ACHN (cell line): ENCODE data around the gene SPATA45.
"Not testable (repeated sequence)": the region's sequence is repeated elsewhere in the genome, so short reads cannot be mapped to it uniquely, and the experiment has no call there.

Source experiments
- DNase-seq: peaks from one replicate; pipeline ENCODE4 v3.0.0-alpha.2; 2015
- in situ Hi-C: cut with HindIII; loops from 2 replicates; pipeline ENCODE4 v1.10.0; 2017; ENCODE audit warnings: low sequenced_read_pairs, low pct_ligation_motif_present, low pct_unique_long_range_greater_than_20kb

The SPATA45 gene

DNA sequence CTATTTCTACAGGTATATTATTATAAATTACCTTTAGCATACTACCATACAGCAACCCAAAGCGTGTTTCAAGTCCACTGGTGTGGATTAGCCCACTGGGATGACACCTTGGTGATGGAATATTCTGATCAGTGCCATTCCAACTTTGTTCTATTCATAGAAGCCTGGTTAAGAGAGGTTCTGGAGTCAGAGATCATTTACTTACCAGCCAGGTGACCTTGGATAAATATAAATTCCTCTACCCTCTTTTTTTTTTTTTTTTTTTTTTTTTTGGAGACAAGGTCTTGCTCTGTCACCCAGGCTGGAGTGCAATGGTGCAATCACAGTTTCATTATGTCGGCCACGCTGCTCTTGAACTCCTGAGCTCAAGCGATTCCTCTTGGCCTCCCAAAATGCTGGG lies at the start of gene SPATA45:
Gene SPATA45 (minus strand): TSS at position 101 of the 400 bp plus-strand sequence. CDS start 11,500 bp downstream, outside the sequence.
- in situ Hi-C loops = no loop called here
- no peak for DNase-seq

DNA sequence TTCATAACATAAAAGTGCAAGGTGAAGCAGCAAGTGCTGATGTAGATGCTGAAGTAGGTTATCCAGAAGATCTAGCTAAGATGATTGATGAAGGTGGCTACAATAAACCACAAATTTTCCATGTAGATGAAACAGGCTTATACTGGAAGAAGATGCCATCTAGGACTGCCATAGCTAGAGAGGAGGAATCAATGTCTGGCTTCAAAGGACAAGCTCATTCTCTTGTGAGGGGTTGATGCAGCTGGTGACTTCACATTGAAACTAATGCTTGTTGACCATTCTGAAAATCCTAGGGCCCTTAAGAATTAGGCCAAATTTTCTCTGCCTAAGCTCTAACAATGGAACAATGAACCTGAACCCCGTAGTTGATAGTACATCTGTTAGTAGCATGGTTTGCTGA lies 44.7 kb upstream of the SPATA45 start:
- DNase-seq = no peak
- in situ Hi-C loops = no loop called here

DNA sequence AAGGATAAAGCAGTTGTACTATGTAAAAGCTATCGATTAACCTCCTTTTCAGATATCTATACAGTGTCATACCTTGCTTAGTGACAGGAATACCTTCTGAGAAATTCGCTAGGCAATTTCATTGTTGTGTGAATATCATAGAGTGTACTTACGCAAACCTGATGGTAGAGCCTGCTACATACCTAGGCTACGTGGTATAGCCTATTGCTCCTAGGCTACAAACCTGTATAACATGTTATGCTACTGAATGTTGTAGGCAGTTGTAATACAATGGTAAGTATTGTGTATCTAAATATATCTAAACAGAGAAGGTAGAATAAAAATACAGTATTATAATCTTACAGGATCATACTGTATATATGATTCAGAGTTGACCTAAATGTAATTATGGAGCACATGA lies 37.1 kb upstream of the SPATA45 start:
- no peak for DNase-seq
- in situ Hi-C loops = no loop called here

DNA sequence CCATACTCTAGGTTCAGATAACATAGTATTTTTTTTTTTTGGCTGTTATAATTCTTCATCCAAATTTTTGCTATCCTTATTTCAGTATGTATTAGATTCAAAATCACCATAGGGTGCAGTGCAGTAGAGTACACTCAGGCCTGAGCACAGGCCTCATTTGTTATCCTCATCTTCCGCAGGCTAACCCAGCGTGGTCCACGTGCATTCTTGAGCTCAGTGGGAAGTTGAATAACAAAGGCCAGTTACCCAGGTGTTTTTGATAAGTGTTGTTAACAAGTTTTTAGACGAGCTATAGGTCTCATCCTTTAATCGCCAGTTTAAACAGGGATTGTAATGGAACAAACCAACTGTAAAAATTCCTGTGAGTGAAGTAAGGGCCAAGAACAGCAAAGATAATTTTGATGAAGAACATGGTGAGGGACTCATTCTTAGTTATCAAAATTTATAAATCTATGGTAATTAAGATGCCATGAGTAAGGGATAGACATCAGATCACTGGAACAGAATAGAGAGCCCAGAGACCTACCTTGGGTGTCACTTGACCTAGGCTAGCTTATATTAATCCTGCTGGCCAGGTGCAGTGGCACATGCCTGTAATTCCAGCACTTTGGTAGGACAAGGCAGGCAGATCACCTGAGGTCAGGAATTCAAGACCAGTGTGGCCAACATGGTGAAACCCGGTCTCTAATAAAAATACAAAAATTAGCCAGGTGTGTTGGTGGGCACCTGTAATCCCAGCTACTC lies 32.7 kb upstream of the SPATA45 start:
- in situ Hi-C loops = no loop called here
- no peak for DNase-seq

DNA sequence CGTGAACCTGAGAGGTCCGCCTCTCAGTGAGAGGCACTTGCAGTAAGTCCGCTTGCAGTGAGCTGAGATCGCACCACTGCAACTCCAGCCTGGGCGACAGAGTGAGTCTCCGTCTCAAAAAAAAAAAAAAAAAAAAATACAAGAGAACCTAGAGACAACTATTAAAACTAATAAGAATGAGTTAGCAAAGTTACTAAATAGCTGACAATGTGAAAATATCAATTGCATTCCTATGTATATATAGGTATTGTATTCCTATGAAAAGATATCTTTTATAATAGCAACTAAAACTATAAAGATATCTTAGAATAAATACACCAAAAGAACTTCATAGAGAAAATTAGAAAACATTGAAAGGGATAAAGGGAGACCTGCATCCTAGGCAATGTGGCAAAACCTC lies 31.0 kb upstream of the SPATA45 start:
- no peak for DNase-seq
- in situ Hi-C loops = no loop called here

DNA sequence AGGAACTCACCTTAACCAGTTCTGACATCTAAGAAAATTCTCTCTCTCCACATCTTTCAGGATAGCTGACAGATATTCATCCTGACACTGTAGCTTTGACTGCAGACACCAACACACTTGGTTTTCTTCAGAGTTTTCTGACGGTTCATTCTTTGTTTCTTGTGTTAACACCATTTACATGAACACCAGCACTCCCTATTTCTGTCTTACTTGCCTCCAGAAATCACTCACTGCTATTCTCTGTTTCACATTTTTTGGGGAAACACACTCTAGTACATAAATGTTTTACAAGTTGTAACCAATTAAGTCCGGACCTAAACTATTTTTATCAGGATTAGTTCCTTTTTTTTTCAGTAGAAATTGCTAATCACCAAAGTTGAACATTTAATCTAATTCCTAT lies 26.1 kb upstream of the SPATA45 start:
- DNase-seq = no peak
- in situ Hi-C loops = no loop called here

DNA sequence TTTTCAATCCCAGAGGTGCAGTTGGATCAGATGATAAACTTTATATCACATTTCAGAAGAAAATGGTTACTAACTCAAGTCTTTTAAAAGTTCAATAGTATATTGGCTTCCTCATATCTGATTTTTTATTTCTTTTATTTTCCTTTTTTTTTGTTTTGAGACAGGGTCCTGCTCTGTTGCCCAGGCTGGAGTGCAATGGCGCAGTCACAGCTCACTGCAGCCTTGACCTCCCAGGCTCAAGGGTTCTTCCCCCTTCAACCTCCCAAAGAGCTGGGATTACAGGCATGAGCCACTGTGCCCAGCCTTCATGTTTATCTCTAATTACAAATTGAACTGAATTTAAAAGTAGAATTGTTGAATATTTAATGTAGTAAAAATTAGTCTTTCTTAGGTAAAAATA lies 24.5 kb upstream of the SPATA45 start:
- DNase-seq = no peak
- in situ Hi-C loops = no loop called here

DNA sequence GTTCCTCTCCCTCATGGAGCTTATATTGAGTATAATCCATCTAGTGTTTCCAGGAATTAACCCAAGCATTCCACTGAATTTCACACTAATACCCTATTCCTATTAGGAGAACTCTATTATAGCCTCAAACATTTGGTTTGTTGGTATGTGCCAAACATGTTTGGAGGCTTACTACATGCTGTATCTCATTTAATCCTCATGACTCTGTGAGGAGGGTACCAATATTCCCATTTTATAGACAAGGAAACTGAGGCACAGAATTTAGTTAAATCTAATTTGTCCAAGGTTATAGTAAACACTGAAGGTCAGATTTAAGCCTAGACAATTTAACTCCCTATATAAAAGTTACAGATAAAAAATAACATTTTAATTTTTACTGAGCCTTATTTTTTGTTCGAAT lies 19.7 kb upstream of the SPATA45 start:
- in situ Hi-C loops = no loop called here
- DNase-seq = no peak

DNA sequence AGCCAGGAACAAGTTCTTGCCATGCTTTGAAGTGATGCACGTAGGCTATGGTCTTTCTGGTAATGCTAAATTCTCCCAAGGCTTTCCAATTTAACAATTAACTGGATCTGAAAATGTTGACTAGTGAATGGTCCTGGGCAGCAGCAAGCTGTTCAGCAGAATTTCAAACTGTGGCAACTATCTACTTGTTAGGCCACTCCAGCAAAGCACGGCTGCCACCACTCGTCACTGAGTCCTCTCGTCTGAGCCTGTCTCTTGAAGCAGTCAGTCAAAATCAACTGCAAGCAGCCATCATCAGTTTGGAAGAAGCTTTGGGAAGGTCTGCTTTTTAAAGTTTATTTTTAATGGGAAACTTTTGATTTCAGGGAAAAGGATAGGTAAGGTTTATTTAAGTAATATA lies 16.8 kb upstream of the SPATA45 start:
- no peak for DNase-seq
- in situ Hi-C loops = no loop called here

DNA sequence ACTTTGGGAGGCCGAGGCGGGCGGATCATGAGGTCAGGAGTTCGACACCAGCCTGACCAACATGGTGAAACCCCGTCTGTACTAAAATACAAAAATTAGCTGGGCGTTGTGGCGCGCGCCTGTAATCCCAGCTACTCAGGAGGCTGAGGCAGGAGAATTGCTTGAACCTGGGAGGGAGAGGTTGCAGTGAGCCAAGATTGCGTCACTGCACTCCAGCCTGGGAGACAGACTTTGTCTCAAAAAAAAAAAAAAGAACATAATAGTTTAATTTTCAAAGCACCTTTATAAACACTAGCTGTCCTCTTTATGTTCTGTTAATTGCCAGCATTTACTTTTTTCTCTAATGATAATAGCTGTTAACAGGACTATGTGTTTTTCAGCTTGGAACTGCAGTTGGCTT lies 15.9 kb upstream of the SPATA45 start:
- DNase-seq, in situ Hi-C loops: not testable (repeated sequence)

DNA sequence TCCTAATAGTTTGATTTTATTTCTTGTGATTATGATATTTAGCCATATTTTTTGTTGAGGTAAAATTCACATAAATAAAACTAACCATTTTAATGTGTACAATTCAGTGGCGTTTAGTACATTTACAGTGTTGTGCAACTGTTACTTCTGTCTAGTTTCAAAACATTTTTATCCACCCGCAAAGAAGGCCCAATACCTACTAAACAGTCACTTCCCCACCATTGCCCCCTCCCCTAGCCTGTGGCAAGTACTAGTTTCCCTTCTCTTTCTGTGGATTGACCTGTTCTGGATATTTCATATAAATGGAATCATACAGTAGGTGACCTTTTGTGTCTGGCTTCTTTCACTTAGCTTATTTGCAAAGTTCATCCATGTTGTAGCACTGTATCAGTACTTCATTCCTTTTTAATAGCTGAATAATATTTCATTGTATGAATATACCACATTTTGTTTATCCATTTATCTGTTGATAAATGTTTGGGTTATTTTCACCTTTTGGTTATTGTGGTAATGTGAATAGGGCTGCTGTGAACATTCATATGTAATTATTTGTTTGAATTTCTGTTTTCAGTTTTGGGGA lies 14.8 kb upstream of the SPATA45 start:
- no peak for DNase-seq
- in situ Hi-C loops = no loop called here

DNA sequence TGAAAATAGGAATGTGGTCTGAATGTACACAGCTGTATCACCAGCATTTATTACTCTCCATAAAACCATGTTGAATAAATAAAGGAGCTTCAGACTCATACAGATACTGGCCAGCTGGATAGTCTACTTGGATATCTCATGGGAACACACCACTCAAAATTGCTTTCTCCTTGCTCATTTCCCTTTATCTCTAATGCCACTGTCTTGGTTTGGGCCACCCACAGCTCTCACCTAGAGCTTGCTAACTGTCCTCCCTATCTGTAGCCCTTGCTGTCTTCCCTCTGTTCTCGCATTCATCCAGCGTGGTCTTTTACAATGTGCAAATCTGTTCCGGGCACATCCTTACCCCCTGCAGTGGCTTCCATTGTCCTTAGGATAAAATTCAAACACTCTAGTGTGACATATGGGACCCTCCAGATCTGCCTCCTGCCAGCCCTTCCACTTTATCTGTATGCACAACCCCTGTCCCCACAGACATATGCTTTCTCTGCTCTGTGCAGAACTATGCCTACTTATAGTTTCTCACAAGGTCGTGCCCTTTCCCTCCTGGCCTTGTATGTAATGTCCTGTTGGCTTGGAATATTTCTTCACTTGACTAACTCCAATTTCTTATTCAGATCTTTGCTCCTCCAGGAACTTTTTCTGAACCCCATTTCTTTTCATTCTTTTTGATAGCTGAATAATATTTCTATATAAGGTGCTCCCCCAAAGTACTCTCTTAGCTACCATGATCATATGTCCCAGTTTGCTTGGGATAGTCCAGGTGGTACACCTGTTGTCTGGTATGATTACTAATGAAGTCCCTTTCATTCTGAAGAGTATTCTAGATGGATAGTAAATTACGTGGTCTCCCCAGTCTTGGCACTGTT lies 13.5 kb upstream of the SPATA45 start:
- DNase-seq = no peak

DNA sequence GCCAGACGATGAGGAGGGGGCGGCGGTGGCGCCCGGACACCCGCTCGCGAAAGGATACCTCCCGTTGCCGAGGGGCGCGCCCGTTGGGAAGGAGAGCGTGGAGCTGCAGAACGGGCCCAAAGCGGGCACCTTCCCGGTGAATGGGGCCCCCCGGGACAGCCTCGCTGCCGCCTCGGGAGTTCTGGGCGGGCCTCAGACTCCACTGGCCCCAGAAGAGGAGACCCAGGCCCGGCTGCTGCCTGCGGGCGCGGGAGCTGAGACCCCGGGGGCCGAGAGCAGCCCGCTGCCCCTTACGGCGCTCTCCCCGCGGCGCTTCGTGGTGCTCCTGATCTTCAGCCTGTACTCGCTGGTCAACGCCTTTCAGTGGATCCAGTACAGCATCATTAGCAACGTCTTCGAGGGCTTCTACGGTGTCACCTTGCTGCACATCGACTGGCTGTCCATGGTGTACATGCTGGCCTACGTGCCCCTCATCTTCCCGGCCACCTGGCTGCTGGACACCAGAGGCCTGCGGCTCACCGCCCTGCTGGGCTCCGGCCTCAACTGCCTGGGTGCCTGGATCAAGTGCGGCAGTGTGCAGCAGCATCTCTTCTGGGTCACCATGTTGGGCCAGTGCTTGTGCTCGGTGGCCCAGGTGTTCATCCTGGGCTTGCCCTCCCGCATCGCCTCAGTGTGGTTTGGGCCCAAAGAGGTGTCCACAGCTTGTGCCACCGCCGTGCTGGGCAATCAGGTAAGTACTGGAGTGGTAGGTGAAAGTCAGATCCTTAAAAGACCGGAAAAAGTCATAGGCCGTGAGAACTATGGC lies 11.2 kb upstream of the SPATA45 start:
- peak; percentile 35 for DNase-seq
- in situ Hi-C loops = no loop called here

More for the DNA sequence above, 13.5 kb upstream of the SPATA45 start:
- in situ Hi-C loops = no loop called here

DNA sequence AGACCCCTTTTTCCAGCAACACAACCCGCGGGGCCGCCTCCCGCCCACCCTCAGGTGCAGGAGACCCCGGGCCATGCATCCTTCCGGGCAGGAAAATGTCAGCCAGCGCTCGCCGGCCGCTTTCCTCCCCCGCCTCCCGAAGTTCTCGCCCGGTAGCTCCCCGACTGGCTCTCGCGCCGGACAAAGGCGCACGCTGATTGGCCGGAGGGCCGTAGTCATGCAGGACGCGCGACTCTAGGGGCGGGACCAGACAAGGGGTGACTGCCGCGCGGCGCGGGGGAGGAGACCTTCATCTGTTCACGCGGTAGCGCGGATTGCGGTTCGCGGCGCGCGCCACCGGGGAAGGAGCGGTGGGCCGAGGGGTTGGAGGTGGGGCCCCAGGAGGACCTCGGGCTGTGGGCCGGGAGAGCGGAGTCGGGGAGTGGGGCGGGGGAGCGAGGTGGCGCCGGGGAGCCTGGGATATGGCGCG lies 10.6 kb upstream of the SPATA45 start, which contains the start of gene FLVCR1:
Gene FLVCR1 (plus strand): TSS at position 284 of the 469 bp plus-strand sequence. CDS start 178 bp downstream, at position 462.
- in situ Hi-C loops = no loop called here
- peak; percentile 97 for DNase-seq

DNA sequence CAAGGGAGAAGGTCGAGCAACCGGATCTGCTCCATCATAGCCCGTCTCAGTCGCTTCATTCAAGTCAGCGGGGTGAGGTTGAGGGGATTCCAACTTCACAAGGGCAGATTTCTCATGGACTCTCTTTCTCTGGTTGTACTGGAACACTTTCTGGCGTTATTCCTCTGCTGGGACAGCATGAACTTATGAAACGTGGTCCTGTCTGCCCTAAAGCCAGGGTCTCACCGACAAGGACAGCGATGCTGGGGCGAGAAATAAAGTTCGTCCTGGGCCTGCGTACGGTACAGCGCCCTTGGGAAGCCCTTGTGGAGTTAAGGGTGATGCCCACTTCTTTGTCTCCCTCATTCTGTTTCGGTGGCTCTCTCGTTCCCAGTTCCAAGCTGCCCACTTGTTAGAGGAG lies 9.3 kb upstream of the SPATA45 start:
- in situ Hi-C loops = no loop called here
- DNase-seq = no peak

DNA sequence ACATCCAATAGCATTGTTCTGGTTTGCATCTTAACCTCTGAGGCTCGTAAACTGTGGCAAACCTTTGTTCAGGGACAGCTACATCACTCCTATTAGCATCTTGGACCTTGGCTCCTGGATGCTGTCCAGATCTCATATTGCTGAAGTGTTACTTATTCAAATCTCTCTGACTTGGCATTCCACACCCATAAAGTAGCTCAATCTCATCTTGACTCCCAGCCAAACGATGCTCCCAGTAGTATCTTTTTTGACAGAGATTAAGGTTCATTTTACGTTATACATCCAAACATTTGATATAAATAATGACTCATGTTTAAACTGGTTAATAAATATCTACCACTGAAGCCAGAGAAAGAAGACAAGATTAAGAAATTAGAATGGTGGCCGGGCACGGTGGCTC lies 6.2 kb upstream of the SPATA45 start:
- in situ Hi-C loops = no loop called here

DNA sequence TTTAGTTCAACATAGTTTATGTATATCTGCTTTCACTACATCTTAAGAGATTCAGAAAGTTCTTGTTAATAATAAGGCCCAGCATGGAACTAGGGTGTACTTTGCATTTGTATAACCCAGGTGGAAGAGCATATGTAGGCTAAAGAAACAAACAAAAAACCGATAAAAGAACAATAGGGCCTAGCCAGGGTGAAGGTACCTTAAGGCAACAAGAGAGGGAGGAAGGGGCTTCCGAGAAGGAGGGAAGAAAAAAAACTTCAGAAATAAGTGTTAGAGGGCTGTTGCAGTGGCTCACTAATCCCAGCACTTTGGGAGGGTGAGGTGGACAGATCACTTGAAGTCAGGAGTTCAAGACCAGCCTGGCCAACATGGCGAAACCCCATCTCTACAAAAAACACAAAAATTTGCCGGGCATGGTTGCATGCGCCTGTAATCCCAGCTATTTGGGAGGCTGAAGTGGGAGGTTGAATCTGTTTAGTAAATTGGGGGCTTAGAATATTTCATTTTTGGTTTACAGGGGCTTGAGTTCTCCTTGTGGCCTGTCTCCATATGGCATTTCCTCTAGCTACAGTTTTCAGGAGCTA lies 4.7 kb upstream of the SPATA45 start:
- in situ Hi-C loops = no loop called here
- no peak for DNase-seq

More for the DNA sequence above, 6.2 kb upstream of the SPATA45 start:
- no peak for DNase-seq

DNA sequence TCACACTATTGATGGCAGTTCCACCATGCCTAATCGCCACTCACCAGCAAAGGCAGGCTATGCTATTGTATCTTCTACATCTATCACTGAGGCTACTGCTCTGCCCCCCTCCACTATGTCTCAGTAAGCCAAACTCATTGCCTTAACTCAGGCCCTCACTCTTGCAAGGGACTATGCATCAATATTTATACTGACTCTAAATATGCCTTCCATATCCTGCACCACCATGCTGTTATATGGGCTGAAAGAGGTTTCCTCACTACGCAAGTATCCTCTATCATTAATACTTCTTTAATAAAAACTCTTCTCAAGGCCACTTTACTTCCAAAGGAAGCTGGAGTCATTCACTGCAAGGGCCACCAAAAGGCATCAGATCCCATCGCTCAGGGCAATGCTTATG lies 2.9 kb downstream of the SPATA45 start:
- DNase-seq, in situ Hi-C loops: not testable (repeated sequence)
